ENCODE results near the gene FAU. TPM values are rescaled to one million over a fixed set of nuclear protein-coding genes. Genes with fewer than 3 reads are reported as not detected.

The FAU gene
- total RNA-seq, 4 donors from 2014 or later: 161 to 5,220 (median 1,903) TPM

DNA sequence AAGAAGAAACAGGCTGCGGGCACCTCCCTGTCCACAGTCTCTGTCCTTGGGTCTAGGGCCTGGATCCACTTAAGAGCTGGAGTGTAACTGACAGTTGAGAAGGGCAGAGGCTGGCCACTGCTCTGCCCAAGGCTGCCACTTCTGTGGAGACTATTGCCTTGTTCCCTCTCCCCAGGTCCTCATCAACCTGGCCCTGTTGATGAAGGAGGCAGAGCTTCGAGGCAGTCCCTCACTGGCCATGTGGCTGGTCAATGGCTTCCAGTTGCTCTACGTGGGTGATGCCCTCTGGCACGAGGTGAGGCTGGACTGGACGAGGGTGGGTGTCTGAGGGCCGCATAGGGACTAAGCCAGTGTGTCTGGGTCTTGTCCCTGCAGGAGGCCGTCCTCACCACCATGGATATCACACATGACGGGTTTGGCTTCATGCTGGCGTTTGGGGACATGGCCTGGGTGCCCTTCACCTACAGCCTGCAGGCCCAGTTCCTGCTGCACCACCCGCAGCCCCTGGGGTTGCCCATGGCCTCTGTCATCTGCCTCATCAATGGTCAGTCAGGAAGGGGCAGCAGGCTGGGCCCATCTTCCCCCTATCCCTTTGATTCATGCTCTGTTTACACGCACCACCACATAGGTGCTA lies 7.3 kb downstream of the FAU start:
- Histone ChIP-seq H3K4me3 (no peak overlapping the region), H3K9me3 (no peaks in the 10 kb centered on the region), H3K4me1 (peaks cover 6 to 26% of the 10 kb centered on the region in 2 donors), H3K27ac (no peak overlapping the region), H3K36me3 (no peaks in the 10 kb centered on the region), H3K27me3 (no peaks in the 10 kb centered on the region)
- no peak for DNase-seq
- no peak for TF ChIP-seq POLR2A (IDR thresholded peaks at IDR 0.05)
- TF ChIP-seq, protein P1, sequence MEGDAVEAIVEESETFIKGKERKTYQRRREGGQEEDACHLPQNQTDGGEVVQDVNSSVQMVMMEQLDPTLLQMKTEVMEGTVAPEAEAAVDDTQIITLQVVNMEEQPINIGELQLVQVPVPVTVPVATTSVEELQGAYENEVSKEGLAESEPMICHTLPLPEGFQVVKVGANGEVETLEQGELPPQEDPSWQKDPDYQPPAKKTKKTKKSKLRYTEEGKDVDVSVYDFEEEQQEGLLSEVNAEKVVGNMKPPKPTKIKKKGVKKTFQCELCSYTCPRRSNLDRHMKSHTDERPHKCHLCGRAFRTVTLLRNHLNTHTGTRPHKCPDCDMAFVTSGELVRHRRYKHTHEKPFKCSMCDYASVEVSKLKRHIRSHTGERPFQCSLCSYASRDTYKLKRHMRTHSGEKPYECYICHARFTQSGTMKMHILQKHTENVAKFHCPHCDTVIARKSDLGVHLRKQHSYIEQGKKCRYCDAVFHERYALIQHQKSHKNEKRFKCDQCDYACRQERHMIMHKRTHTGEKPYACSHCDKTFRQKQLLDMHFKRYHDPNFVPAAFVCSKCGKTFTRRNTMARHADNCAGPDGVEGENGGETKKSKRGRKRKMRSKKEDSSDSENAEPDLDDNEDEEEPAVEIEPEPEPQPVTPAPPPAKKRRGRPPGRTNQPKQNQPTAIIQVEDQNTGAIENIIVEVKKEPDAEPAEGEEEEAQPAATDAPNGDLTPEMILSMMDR (IDR thresholded peaks at IDR 0.05): no peak
- intact Hi-C loops (cut with DNase I; ENCODE audit: low total_unique reads): no loop called here

DNA sequence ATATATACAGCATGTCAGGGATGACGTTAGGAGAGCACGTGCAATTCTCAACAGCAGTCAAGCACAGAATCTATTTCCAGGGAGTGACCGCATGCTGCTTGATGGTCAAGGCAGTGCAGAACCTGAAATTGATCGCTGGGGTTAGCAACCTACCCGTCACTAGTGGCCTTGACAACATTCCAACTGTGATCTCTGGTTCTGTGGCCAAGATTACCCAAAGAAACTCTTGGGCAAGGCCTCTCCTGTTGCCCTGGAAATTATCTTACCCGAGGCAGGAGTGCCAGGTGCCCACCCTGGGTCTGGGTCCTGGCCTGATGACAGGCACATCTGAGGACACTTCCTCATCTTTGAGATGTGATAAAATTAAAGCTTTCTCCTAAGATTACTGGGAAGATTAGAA lies 8.1 kb downstream of the FAU start:
- H3K36me3 ChIP-seq: no peaks in the 10 kb centered on the region
- no peak overlapping the region for H3K27ac ChIP-seq
- no peak overlapping the region for H3K4me3 ChIP-seq
- H3K4me1 ChIP-seq: peaks cover 6 to 26% of the 10 kb centered on the region in 2 donors
- H3K27me3 ChIP-seq: no peaks in the 10 kb centered on the region
- DNase-seq: no peak
- TF ChIP-seq, protein P1 (IDR thresholded peaks at IDR 0.05): no peak
- TF ChIP-seq POLR2A (IDR thresholded peaks at IDR 0.05): no peak
- no peaks in the 10 kb centered on the region for H3K9me3 ChIP-seq
- intact Hi-C loops (cut with DNase I; ENCODE audit: low total_unique reads): no loop called here

DNA sequence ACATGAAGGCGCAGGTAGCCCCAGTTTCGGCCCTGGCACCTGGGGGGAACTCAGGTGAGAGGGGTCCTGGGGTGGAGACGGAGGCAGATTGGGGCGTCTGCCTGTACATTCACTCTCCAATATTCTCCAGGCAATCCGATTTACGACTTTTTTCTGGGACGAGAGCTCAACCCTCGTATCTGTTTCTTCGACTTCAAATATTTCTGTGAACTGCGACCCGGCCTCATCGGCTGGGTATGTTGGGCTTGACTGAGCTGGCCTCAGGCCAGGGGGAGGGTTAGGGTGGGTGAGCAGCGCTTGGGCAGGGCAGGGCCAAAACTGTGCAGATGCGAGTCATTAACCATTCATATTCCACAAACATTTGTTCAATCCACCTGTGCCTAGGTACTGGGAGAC lies 8.6 kb downstream of the FAU start:
- peaks cover 6 to 26% of the 10 kb centered on the region in 2 donors for H3K4me1 ChIP-seq
- H3K36me3 ChIP-seq: no peaks in the 10 kb centered on the region
- peak overlapping the region in 1 of 2 donors; percentile 57 for H3K4me3 ChIP-seq
- TF ChIP-seq, protein P1 (IDR thresholded peaks at IDR 0.05): no peak
- TF ChIP-seq POLR2A (IDR thresholded peaks at IDR 0.05): no peak
- DNase-seq: peak in 1 of 2 donors; percentile 25
- no peaks in the 10 kb centered on the region for H3K27me3 ChIP-seq
- intact Hi-C loops (cut with DNase I; ENCODE audit: low total_unique reads): no loop called here
- H3K9me3 ChIP-seq: no peaks in the 10 kb centered on the region
- no peak overlapping the region for H3K27ac ChIP-seq

DNA sequence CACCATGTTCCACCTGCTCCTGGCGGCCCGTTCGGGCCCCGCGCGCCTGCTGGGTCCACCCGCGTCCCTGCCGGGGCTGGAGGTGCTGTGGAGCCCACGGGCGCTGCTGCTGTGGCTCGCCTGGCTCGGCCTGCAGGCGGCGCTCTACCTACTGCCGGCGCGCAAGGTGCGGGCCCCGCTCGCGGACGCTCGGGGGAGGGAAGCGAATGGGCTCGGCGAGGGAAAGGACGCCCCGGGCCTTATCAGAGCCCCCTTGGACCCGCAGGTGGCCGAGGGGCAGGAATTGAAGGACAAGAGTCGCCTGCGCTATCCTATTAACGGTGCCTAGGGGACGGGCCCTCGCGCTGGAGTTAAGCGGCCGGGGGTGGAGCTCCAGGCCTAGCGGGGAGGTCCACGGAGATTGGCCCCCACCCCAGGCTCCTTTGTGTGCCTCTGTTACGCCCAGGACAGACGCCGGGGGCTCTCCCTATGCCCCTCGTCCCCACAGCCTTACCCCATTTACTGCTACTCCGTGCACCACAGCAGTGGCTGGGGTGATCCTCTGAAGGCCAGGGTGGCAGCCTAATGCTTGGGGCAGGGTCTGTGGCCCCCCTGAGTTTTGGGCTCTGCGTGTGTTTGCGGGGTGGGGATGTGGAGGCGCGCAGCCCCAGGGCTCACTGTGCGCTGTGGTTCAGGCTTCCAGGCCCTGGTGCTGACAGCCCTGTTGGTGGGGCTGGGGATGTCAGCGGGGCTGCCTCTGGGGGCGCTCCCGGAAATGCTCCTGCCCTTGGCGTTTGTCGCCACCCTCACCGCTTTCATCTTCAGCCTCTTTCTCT lies 9.2 kb downstream of the FAU start:
- H3K4me3 ChIP-seq: peak overlapping the region; percentile 22 to 57
- H3K27ac ChIP-seq: peak overlapping the region in 1 of 2 donors; percentile 68
- H3K4me1 ChIP-seq: peaks cover 3 to 26% of the 10 kb centered on the region in 2 donors
- H3K9me3 ChIP-seq: no peaks in the 10 kb centered on the region
- peak; percentile 41 to 46 for DNase-seq
- TF ChIP-seq POLR2A (IDR thresholded peaks at IDR 0.05): peak in 1 of 2 donors; percentile 16
- TF ChIP-seq, protein P1 (IDR thresholded peaks at IDR 0.05): peak; percentile 36 to 85 (median 73)
- no peaks in the 10 kb centered on the region for H3K27me3 ChIP-seq
- intact Hi-C loops (cut with DNase I; ENCODE audit: low total_unique reads): no loop called here
- H3K36me3 ChIP-seq: no peaks in the 10 kb centered on the region

All from uterus (tissue), 4 donors.